ENCODE measurements around the gene COL5A1.

Gene COL5A1

DNA sequence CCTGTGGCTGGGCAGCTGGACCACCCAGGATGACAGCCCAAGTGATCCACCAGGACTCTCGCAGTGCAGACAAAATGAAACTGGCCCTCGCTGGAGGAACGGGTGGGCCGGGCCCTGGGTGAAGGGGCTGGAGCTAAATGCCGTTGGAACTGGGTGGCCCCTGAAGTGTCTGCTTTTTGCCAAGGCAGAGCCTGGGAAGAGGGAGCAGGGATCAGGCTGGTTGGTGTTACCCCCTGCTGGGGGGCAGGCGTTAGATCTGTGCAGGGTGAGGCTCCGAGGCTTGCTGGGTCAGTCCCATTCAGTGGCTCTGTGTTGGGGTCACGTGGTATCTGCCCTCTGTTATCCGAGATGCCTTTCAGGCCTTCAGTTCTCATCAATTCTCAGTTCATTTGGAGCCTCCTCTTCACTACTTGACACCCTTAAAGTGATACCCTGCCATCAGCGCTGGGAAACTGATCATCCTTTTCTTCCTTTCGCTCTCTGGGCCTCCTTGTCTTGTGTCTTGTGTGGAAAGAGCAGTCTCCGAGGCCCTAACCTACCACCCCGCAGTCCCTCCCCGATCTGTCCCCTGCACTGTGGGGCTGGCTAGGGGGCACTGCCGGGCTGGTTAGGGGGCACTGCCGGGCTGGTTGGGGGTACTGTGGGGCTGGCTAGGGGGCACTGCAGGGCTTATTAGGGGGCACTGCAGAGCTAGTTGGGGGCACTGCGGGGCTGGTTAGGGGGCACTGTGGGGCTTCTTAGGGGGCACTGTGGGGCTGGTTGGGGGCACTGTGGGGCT, 37.3 kb downstream of the COL5A1 start:
- no peak for DNase-seq (ENCODE audit: low read depth)
- TF ChIP-seq, protein P1, sequence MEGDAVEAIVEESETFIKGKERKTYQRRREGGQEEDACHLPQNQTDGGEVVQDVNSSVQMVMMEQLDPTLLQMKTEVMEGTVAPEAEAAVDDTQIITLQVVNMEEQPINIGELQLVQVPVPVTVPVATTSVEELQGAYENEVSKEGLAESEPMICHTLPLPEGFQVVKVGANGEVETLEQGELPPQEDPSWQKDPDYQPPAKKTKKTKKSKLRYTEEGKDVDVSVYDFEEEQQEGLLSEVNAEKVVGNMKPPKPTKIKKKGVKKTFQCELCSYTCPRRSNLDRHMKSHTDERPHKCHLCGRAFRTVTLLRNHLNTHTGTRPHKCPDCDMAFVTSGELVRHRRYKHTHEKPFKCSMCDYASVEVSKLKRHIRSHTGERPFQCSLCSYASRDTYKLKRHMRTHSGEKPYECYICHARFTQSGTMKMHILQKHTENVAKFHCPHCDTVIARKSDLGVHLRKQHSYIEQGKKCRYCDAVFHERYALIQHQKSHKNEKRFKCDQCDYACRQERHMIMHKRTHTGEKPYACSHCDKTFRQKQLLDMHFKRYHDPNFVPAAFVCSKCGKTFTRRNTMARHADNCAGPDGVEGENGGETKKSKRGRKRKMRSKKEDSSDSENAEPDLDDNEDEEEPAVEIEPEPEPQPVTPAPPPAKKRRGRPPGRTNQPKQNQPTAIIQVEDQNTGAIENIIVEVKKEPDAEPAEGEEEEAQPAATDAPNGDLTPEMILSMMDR (conservative IDR thresholded peaks at IDR 0.05; ENCODE audit: low read depth, low read length) = no peak
- H3K4me3 ChIP-seq (ENCODE audit: low read length) = no peak overlapping the region

DNA sequence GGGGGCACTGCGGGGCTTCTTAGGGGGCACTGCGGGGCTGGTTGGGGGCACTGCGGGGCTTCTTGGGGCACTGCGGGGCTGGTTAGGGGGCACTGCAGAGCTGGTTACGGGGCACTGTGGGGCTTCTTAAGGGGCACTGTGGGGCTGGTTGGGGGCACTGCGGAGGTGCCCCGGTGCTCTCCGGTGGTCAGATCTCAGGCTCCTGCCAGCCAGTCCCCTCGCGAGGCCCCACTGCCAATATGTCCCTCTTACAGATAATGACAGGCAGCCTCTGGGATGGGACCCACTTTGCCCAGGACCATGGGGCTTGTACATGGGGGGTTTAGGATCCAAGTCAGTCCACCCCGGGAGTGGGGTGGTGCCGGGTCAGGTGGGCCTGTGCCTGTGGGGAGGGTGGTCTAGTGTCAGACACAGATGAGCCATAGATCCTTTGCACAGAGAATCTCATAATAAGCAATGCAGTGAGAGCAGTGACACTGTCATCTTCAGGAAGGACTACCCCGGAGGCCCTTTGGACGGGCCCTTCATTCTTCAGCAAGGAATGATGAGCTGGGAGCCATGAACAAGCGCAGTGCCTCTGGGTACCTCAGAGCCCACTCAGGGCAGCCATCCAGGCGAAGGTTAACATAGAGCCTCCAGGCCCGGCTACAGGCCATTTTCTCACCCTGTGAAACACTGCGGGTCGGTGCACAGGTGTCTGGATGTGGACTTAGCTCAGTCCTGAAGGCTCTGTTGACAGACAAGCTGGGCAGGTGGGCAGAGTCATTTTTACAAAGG, 38.2 kb downstream of the COL5A1 start:
- no peak overlapping the region for H3K4me3 ChIP-seq (ENCODE audit: low read length)
- DNase-seq (ENCODE audit: low read depth) = no peak
- TF ChIP-seq, protein P1 (conservative IDR thresholded peaks at IDR 0.05; ENCODE audit: low read depth, low read length) = no peak

DNA sequence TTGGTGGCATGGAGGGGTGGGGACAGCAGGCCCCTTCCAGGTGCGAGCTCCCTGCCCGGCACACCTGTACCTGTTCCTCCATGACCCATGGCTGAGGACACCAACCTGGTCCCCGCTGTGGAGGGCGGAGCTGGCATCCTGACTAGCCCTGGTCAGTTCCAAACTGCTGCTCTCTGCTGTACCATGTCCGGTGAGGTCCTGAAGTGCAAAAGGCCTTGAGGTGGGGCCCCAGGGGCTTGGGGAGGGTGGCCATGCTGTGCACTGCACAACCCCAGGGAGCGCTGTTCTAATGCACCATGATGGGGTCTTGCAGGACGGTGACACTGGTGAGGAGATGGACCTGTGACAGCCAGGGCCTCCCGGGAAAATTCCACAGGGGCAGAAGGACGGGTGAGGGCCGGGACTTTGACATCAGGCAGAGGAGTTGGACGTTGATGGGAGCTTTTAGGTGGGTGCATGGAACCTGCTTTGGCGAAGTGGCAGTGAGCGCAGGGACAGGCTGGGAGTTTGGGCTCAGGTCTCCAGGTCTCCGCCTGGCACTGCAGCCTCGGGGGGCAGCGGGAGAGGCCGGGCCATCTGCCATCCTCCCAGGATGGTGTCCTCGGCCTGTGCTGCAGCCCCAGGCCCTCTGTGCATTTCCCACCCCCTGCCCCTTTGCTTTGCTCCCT, 38.9 kb downstream of the COL5A1 start:
- no peak overlapping the region for H3K4me3 ChIP-seq (ENCODE audit: low read length)
- no peak for DNase-seq (ENCODE audit: low read depth)
- TF ChIP-seq, protein P1 (conservative IDR thresholded peaks at IDR 0.05; ENCODE audit: low read depth, low read length) = no peak

DNA sequence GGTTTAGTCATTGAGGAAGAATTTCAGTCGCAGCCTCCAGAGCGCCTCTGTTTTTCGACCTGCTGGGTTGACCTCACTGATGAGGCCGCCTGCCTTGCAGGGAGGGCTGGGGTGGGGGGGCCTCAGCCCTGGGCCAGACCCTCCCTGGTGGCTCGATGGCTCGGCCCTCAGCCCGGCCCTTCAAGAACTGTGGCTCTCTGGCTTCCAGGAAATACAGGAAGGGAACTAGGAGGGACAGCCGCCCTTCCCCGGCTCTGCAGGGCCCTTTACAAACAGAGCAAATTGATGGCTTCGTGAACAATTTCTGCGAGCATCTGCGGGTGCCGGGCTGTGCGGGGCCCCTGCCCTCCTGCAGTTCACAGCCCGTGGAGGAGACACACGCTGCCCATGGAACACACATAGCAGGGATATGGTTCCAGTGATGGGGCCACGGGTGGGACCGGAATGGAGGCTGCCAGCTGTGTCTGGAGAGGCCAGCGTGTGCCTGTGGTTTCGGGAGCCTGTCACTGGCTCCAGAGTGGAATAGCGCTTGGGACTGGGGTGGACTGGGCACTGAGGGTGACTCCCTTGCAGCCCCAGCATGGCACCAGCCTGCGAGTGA, 39.6 kb downstream of the COL5A1 start:
- TF ChIP-seq, protein P1 (conservative IDR thresholded peaks at IDR 0.05; ENCODE audit: low read depth, low read length) = no peak
- no peak overlapping the region for H3K4me3 ChIP-seq (ENCODE audit: low read length)
- no peak for DNase-seq (ENCODE audit: low read depth)

DNA sequence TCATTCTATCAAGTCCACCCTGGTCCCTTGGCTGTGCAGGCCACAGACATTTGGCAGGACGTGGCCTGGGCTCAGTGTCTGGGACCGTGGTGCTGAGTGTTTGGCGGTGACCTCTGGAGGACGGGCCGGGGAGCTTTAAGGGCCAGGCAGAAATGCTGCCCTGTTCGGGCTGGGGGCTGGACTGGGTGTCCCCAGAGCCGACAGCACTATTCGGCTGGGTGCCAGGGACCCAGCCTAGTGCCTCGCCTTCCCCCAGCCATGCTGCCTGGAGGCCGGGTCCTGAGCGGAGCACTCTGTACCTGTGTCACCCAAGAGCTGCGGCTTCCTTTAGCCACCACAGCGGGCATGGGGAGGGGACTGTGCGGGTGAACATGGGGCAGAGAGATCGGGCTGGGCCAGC, 40.4 kb downstream of the COL5A1 start:
- TF ChIP-seq, protein P1 (conservative IDR thresholded peaks at IDR 0.05; ENCODE audit: low read depth, low read length) = no peak
- H3K4me3 ChIP-seq (ENCODE audit: low read length) = no peak overlapping the region
- DNase-seq (ENCODE audit: low read depth) = no peak

DNA sequence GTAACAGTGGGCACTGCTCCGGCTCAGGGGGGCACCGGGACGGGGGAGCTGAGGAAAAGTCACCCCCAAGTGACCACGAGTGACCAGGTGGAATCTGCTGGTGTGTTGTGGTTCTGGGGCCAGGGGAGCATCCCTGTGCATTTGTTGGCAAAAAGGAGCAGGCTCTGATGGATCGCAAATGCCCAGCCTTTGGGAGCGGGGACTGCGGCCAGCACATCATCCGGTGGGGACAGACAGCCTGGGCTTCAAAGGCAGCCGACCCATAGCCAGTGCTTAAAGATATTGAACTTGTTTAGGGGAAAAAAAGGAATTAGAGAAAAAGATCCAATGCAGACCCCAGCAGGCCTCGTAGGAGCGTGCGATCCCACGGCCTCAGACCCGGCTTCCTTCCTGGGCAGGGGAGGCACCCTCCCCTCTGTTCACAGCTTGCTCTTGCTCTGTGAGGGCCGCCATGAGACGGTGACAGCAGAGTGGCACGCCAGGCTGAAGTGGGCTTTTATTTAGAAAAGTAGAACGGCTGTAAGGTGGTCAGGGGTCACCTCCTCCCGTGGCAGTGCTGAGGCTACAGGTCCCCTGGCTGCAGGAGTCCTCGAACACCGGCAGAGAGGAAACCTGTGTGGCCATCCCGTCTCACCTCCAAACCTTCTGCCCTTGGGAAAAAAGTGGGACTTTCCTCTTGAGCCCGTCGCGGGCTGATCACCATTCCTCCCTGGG, 41.2 kb downstream of the COL5A1 start:
- no peak overlapping the region for H3K4me3 ChIP-seq (ENCODE audit: low read length)
- no peak for DNase-seq (ENCODE audit: low read depth)
- TF ChIP-seq, protein P1 (conservative IDR thresholded peaks at IDR 0.05; ENCODE audit: low read depth, low read length) = no peak
